GM19468 (cell line): Measurements from ENCODE around the gene ENOSF1.
A peak's percentile ranks its signal among the peaks of the same experiment; 100 is the strongest.
"Not testable (repeated sequence)": the region's sequence is repeated elsewhere in the genome, so short reads cannot be mapped to it uniquely, and the experiment has no call there.

ENCODE experiments used
- ATAC-seq: cut with Tn5 transposase; IDR thresholded peaks from one replicate; pipeline ENCODE4 v1.9.1; 2021; ENCODE audit warnings: mild to moderate bottlenecking, moderate library complexity, moderate number of reproducible peaks; ENCODE audit not compliant: unreplicated experiment; ENCODE audit errors: extremely low read depth

Gene ENOSF1

GRCh38 chr18:712401-713134 lies at the start of gene ENOSF1:
Gene ENOSF1, minus strand, starts transcription at chr18:712630. Its CDS starts 43 bp downstream, at chr18:712587.
- ATAC-seq, result peak; percentile 87

GRCh38 chr18:759864-760263 lies 47.4 kb upstream of the ENOSF1 start:
- ATAC-seq, result not testable (repeated sequence)

- ATAC-seq, result no peak
These were observed 43.1 kb upstream of the ENOSF1 start for GRCh38 chr18:755506-755905.

- ATAC-seq, result no peak
These were observed 42.2 kb upstream of the ENOSF1 start for GRCh38 chr18:754656-755055.

GRCh38 chr18:750456-750855 lies 38.0 kb upstream of the ENOSF1 start:
- no peak for ATAC-seq

GRCh38 chr18:744832-745597 lies 32.6 kb upstream of the ENOSF1 start:
- ATAC-seq, result no peak

GRCh38 chr18:741931-742512 lies 29.6 kb upstream of the ENOSF1 start:
- no peak for ATAC-seq

GRCh38 chr18:732371-732770 lies 19.9 kb upstream of the ENOSF1 start:
- ATAC-seq, result no peak

- no peak for ATAC-seq
These were observed 18.8 kb upstream of the ENOSF1 start for GRCh38 chr18:731185-731584.

- no peak for ATAC-seq
These were observed 18.3 kb upstream of the ENOSF1 start for GRCh38 chr18:730692-731091.

GRCh38 chr18:730120-730519 lies 17.7 kb upstream of the ENOSF1 start:
- ATAC-seq, result not testable (repeated sequence)

GRCh38 chr18:725646-726045 lies 13.2 kb upstream of the ENOSF1 start:
- no peak for ATAC-seq

- ATAC-seq, result no peak
These were observed 11.2 kb upstream of the ENOSF1 start for GRCh38 chr18:723541-724080.

- ATAC-seq, result no peak
These were observed 4.6 kb upstream of the ENOSF1 start for GRCh38 chr18:717003-717402.

GRCh38 chr18:715626-716025 lies 3.2 kb upstream of the ENOSF1 start:
- no peak for ATAC-seq

GRCh38 chr18:713135-713490 lies 683 bp upstream of the ENOSF1 start:
- ATAC-seq, result no peak

- ATAC-seq, result peak; percentile 56
These were observed 601 bp downstream of the ENOSF1 start for GRCh38 chr18:711657-712400.

- no peak for ATAC-seq
These were observed 1.1 kb downstream of the ENOSF1 start for GRCh38 chr18:711310-711656.

GRCh38 chr18:710418-711300 lies 1.8 kb downstream of the ENOSF1 start:
- ATAC-seq, result no peak

GRCh38 chr18:709771-710170 lies 2.7 kb downstream of the ENOSF1 start:
- no peak for ATAC-seq
